ENCODE measurements around the gene FBXL7.

FBXL7 gene

GRCh38 chr5:15499528-15500324 lies at the start of gene FBXL7:
TSS of gene FBXL7 (plus strand) at chr5:15500180.
- DNase-seq, result peak; percentile 5

- no peak for DNase-seq
Observed at GRCh38 chr5:15450473-15450872, 49.5 kb upstream of the FBXL7 start.

GRCh38 chr5:15450949-15451348 lies 49.0 kb upstream of the FBXL7 start:
- DNase-seq, result no peak

GRCh38 chr5:15452030-15452429 lies 48.0 kb upstream of the FBXL7 start:
- DNase-seq, result no peak

GRCh38 chr5:15452781-15453180 lies 47.2 kb upstream of the FBXL7 start:
- DNase-seq, result no peak

GRCh38 chr5:15459200-15459599 lies 40.8 kb upstream of the FBXL7 start:
- DNase-seq, result no peak

- no peak for DNase-seq
Observed at GRCh38 chr5:15463231-15463980, 36.6 kb upstream of the FBXL7 start.

GRCh38 chr5:15472116-15472515 lies 27.9 kb upstream of the FBXL7 start:
- DNase-seq, result no peak

GRCh38 chr5:15474143-15474719 lies 25.7 kb upstream of the FBXL7 start:
- DNase-seq, result no peak

- no peak for DNase-seq
Observed at GRCh38 chr5:15475367-15475766, 24.6 kb upstream of the FBXL7 start.

GRCh38 chr5:15476977-15477376 lies 23.0 kb upstream of the FBXL7 start:
- DNase-seq, result no peak

GRCh38 chr5:15480436-15480835 lies 19.5 kb upstream of the FBXL7 start:
- no peak for DNase-seq

- no peak for DNase-seq
Observed at GRCh38 chr5:15483351-15484097, 16.5 kb upstream of the FBXL7 start.

- no peak for DNase-seq
Observed at GRCh38 chr5:15487228-15487627, 12.8 kb upstream of the FBXL7 start.

GRCh38 chr5:15489571-15490235 lies 10.3 kb upstream of the FBXL7 start:
- no peak for DNase-seq

GRCh38 chr5:15492545-15492944 lies 7.4 kb upstream of the FBXL7 start:
- DNase-seq, result no peak

GRCh38 chr5:15493501-15493900 lies 6.5 kb upstream of the FBXL7 start:
- no peak for DNase-seq

- DNase-seq, result no peak
Observed at GRCh38 chr5:15495026-15495425, 5.0 kb upstream of the FBXL7 start.

- no peak for DNase-seq
Observed at GRCh38 chr5:15496886-15497285, 3.1 kb upstream of the FBXL7 start.

- no peak for DNase-seq
Observed at GRCh38 chr5:15500325-15501001, 483 bp downstream of the FBXL7 start.

GRCh38 chr5:15501091-15501791 lies 1.3 kb downstream of the FBXL7 start:
- no peak for DNase-seq

Measured in stimulated activated CD4-positive, alpha-beta T cell treated with anti-CD3 and anti-CD28 coated beads, Interleukin-15, amount 100 ng/mL, for 24 hours (primary cell).